HepG2 (cell line): ENCODE data around the gene DCAF8L1. TPM values are rescaled to one million over a fixed set of nuclear protein-coding genes. Genes with fewer than 3 reads are reported as not detected.

Experiments used
- ATAC-seq: fragments of 200-7000 bp; cut with Tn5 transposase; 3 replicates; pipeline ENCODE4 v1.9.1; 2020; ENCODE audit warnings: mild to moderate bottlenecking, moderate library complexity
- BruUV-seq: library from RNA; stranded (reverse); fragments of 400-500 nt; replicated peaks from 2 replicates; lab custom pipeline; 2021; lab: Mats Ljungman, UMichigan
- CTCF ChIA-PET: fragments of 300-600 bp; formaldehyde crosslinking; extraction: SDS; loops from one replicate; lab custom pipeline; 2021; ENCODE audit warnings: low total read pairs, inconsistent platforms, low intra/inter-chr PET ratio; lab: Yijun Ruan, JAX
- POLR2A ChIA-PET: fragments of 350-600 bp; sonication (Branson Sonifier 250); formaldehyde crosslinking; loops from one replicate; lab custom pipeline; 2020; ENCODE audit warnings: antibody characterized with exemption, inconsistent platforms; lab: Yijun Ruan, JAX
- DNase-seq: peaks from one replicate; pipeline ENCODE4 v3.0.0-alpha.2; 2015; ENCODE audit warnings: low spot score
- FAIRE-seq: peaks from 3 replicates; lab custom pipeline; 2011; peaks lifted over from hg19 to GRCh38; lab: Jason Lieb, UNC
- H2AFZ ChIP-seq: one replicate; pipeline ENCODE4 v1.6.1; 2011; ENCODE audit warnings: low read length, inconsistent platforms
- H3K27ac ChIP-seq: fragments of 300-600 bp; 3 replicates; pipeline ENCODE4 v1.8.0; 2011; ENCODE audit warnings: mixed run types, mild to moderate bottlenecking, mixed read lengths, low read length, inconsistent platforms; ENCODE audit not compliant: insufficient read depth; ENCODE audit errors: extremely low read length
- H3K27me3 ChIP-seq, 2 experiments: fragments of 200-600 bp in 1 of 2; 2 replicates in 1 of 2; 3 replicates in 1 of 2; pipeline versions ENCODE4 v1.6.0 to v1.8.0; 2011; ENCODE audit warnings: low read length in 2 of 2, mild to moderate bottlenecking in 2 of 2, moderate library complexity in 2 of 2, inconsistent platforms in 1 of 2; ENCODE audit not compliant: insufficient read depth in 2 of 2, control insufficient read depth in 1 of 2
- H3K36me3 ChIP-seq, 2 experiments: fragments of 200-600 bp in 1 of 2; replicated peaks in 1 of 2; 2 replicates in 1 of 2; 3 replicates in 1 of 2; pipeline versions ENCODE4 v1.5.1 to v1.8.0; 2011; ENCODE audit warnings: low read length in 2 of 2, inconsistent platforms in 1 of 2; ENCODE audit not compliant: insufficient read depth in 2 of 2, control insufficient read depth in 1 of 2
- H3K4me1 ChIP-seq: 2 replicates; pipeline ENCODE4 v1.5.1; 2012; ENCODE audit warnings: low read length, inconsistent platforms; ENCODE audit not compliant: insufficient read depth
- H3K4me2 ChIP-seq: 2 replicates; pipeline ENCODE4 v1.6.0; 2011; ENCODE audit warnings: low read depth, low read length, inconsistent platforms
- H3K4me3 ChIP-seq, 3 experiments: fragments of 200-600 bp in 1 of 3; sonication (generic), shearing (Covaris generic) in 1 of 3; replicated peaks in 1 of 3; 2 replicates each; pipeline ENCODE4 v1.5.1; 2011 to 2016; ENCODE audit warnings: low read length in 3 of 3, inconsistent platforms in 2 of 3, low read depth in 2 of 3, mild to moderate bottlenecking in 2 of 3, control low read depth in 1 of 3, mixed read lengths in 1 of 3; ENCODE audit not compliant: insufficient read depth in 1 of 3
- H3K79me2 ChIP-seq: one replicate; pipeline ENCODE4 v1.6.1; 2011; ENCODE audit warnings: low read length, inconsistent platforms; ENCODE audit not compliant: insufficient read depth
- H3K9ac ChIP-seq: 2 replicates; pipeline ENCODE4 v1.6.0; 2011; ENCODE audit warnings: mild to moderate bottlenecking, low read depth, low read length, inconsistent platforms; ENCODE audit not compliant: insufficient read depth
- H3K9me3 ChIP-seq: 2 replicates; pipeline ENCODE4 v1.5.1; 2012; ENCODE audit warnings: mild to moderate bottlenecking, low read length
- H4K20me1 ChIP-seq: 2 replicates; pipeline ENCODE4 v1.6.0; 2011; ENCODE audit warnings: inconsistent platforms, mild to moderate bottlenecking, low read length, moderate library complexity; ENCODE audit not compliant: insufficient read depth
- AFF4 ChIP-seq: sonication (generic); formaldehyde crosslinking; IDR thresholded peaks from 2 replicates; pipeline ENCODE4 v1.4.0; 2020; ENCODE audit warnings: missing genetic modification reagents
- IKZF1 ChIP-seq: fragments of 450-650 bp; IDR thresholded peaks from 2 replicates; pipeline ENCODE4 v1.7.1; 2016
- KLF9 ChIP-seq: IDR thresholded peaks from 2 replicates; pipeline ENCODE4 v1.6.1; 2016; ENCODE audit warnings: low read depth
- PRDM4 ChIP-seq: sonication (generic); formaldehyde crosslinking; IDR thresholded peaks from 2 replicates; pipeline ENCODE4 v1.9.0; 2021; ENCODE audit warnings: missing genetic modification reagents, borderline replicate concordance
- ZNF224 ChIP-seq: sonication (generic); formaldehyde crosslinking; IDR thresholded peaks from 2 replicates; pipeline ENCODE4 v1.5.0; 2020; ENCODE audit warnings: mild to moderate bottlenecking, missing genetic modification reagents
- ZNF367 ChIP-seq: sonication (generic); formaldehyde crosslinking; IDR thresholded peaks from 2 replicates; pipeline ENCODE4 v1.4.0; 2020; ENCODE audit warnings: missing genetic modification reagents, borderline replicate concordance
- WGBS: methylation state at CpG from one replicate; pipeline ENCODE4 v1.1.6; 2017; ENCODE audit warnings: low lambda C conversion rate; 5-methylcytosine and 5-hydroxymethylcytosine counted together
- in situ Hi-C: cut with HindIII; loops from 2 replicates; pipeline ENCODE4 v1.10.0; 2017; ENCODE audit warnings: low pct_unique_long_range_greater_than_20kb; ENCODE audit not compliant: extremely low pct_ligation_motif_present
- intact Hi-C: fragments of 100-400 bp; cut with micrococcal nuclease; formaldehyde crosslinking; loops from one replicate; pipeline ENCODE4 v1.10.0; 2022; ENCODE audit not compliant: unreplicated experiment
- polyA plus RNA-seq, 8 experiments: library from polyadenylated mRNA; depleted of rRNA in 3 of 8; stranded (reverse) in 7 of 8; unstranded in 1 of 8; fragments of >200 nt; fragmentation: Illumina TruSeq in 4 of 8; extraction: Trizol in 4 of 8; gene quantifications; 2 replicates each; pipeline versions ENCODE4 v1.2.1 to v1.2.3, GENCODE V29; 2011 to 2016; ENCODE audit warnings: low read depth in 4 of 8, missing spikeins in 1 of 8, mixed read lengths in 1 of 8; ENCODE audit not compliant: insufficient read depth in 1 of 8
- total RNA-seq, 5 experiments: library from RNA; depleted of rRNA; stranded (reverse); fragments of >200 nt; fragmentation: Illumina TruSeq; extraction: Trizol; gene quantifications; 2 replicates each; pipeline ENCODE4 v1.2.3, GENCODE V29; 2016; ENCODE audit warnings: low read depth in 1 of 5
- TF ChIP-seq, protein P1 (sequence below): sonication (generic); formaldehyde crosslinking; IDR thresholded peaks from 2 replicates; pipeline ENCODE4 v1.4.0; 2020; ENCODE audit warnings: mild to moderate bottlenecking, low read depth, missing genetic modification reagents

DCAF8L1 gene
- total and polyA plus RNA-seq, 2 of the 13 experiments (the other 11 are each of a cell fraction or from before 2014, with no cell fraction given): not detected

DNA sequence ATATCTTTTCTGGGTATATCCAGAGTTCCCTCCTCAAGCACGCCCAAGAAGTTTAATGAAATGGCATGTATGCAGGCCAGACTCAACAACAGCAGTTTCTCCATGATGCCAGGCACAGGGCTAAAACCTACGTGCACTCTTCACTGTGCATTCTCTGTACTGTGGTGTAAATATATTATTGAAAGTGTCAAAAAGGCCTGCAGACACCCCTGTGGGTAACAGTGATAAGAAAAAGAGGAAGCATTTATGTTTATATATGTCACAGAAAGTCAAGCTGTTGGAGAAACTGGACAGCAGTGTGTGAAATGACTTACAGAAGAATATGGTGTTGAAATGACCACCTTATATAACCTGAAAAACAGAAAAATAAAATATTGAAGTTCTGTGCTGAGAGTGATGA lies 29.6 kb upstream of the DCAF8L1 start (continued):
- TF ChIP-seq, protein P1, sequence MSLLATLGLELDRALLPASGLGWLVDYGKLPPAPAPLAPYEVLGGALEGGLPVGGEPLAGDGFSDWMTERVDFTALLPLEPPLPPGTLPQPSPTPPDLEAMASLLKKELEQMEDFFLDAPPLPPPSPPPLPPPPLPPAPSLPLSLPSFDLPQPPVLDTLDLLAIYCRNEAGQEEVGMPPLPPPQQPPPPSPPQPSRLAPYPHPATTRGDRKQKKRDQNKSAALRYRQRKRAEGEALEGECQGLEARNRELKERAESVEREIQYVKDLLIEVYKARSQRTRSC (CRISPR knock-in tag): no peak

- no peak overlapping the region for H3K4me3 ChIP-seq
- 0% methylated on average over 1 of the region's 1 CpG for WGBS
- no peaks in the 10 kb centered on the region for H3K9me3 ChIP-seq
- FAIRE-seq (no peak), ATAC-seq (no peak), DNase-seq (no peak)
- CTCF ChIA-PET: no interaction called here
- in situ Hi-C loops: no loop called here
- intact Hi-C loops: no loop called here
- H3K27ac ChIP-seq: no peak overlapping the region
- POLR2A ChIA-PET: no interaction called here
- H4K20me1 ChIP-seq: no peaks in the 10 kb centered on the region
- no peaks in the 10 kb centered on the region for H3K36me3 ChIP-seq
- H3K9ac ChIP-seq: no peak overlapping the region
- H2AFZ ChIP-seq: no peak overlapping the region
- no peaks in the 10 kb centered on the region for H3K79me2 ChIP-seq
- no peaks in the 10 kb centered on the region for H3K27me3 ChIP-seq
- no TSS peak for BruUV-seq
- H3K4me2 ChIP-seq: no peak overlapping the region
- no peak for TF ChIP-seq ZNF224 (CRISPR knock-in tag)
- TF ChIP-seq KLF9: no peak
- H3K4me1 ChIP-seq: no peaks in the 10 kb centered on the region
Observed at GRCh38 chrX:27998666-27999065, 17.4 kb upstream of the DCAF8L1 start.

- H3K9me3 ChIP-seq: no peaks in the 10 kb centered on the region
- no peaks in the 10 kb centered on the region for H4K20me1 ChIP-seq
- no peak overlapping the region for H2AFZ ChIP-seq
- TF ChIP-seq AFF4 (CRISPR knock-in tag): no peak
- no peak for TF ChIP-seq IKZF1
- no peak for TF ChIP-seq PRDM4 (CRISPR knock-in tag)
- TF ChIP-seq ZNF367 (CRISPR knock-in tag): no peak
- ChIA-PET POLR2A (no interaction called here), CTCF (no interaction called here)
- no peaks in the 10 kb centered on the region for H3K79me2 ChIP-seq
- in situ Hi-C loops: no loop called here
- H3K4me2 ChIP-seq: no peak overlapping the region
- BruUV-seq: no TSS peak
- H3K4me3 ChIP-seq: no peak overlapping the region
- intact Hi-C loops: no loop called here
- ATAC-seq (no peak), FAIRE-seq (no peak), DNase-seq (no peak)
- no peak overlapping the region for H3K9ac ChIP-seq
- H3K27me3 ChIP-seq: no peaks in the 10 kb centered on the region
- no peak overlapping the region for H3K27ac ChIP-seq
- no peaks in the 10 kb centered on the region for H3K4me1 ChIP-seq
- WGBS: 100% methylated on average over 2 of the region's 2 CpGs
- H3K36me3 ChIP-seq: no peaks in the 10 kb centered on the region
Observed at GRCh38 chrX:27997622-27998021, 16.4 kb upstream of the DCAF8L1 start.
